A549 (cell line): ENCODE results near the gene FSTL4. TPM values are rescaled to one million over a fixed set of nuclear protein-coding genes. Genes with fewer than 3 reads are reported as not detected.

ENCODE experiments used
- ATAC-seq, 2 experiments: fragments of 200-7000 bp in 1 of 2; fragments of >200 bp in 1 of 2; cut with Nextera tagmentation in 1 of 2; cut with Tn5 transposase in 1 of 2; 3 replicates each; pipeline versions ENCODE4 v1.8.0 to v1.9.1; 2018 to 2020; ENCODE audit warnings: mild to moderate bottlenecking in 1 of 2, moderate library complexity in 1 of 2
- CTCF ChIA-PET: fragments of 300-600 bp; sonication (Branson Sonifier 250); formaldehyde crosslinking; extraction: SDS; loops from one replicate; lab custom pipeline; 2021; ENCODE audit warnings: antibody characterized with exemption, inconsistent platforms; lab: Yijun Ruan, JAX
- POLR2A ChIA-PET: fragments of 350-600 bp; formaldehyde crosslinking; extraction: SDS; loops from one replicate; lab custom pipeline; 2021; ENCODE audit warnings: antibody characterized with exemption, inconsistent platforms; lab: Yijun Ruan, JAX
- DNase-seq, 2 experiments: peaks; one replicate each; pipeline versions ENCODE4 v3.0.0 to v3.0.0-alpha.2; 2011 to 2016; ENCODE audit warnings: low read depth in 1 of 2, low spot score in 1 of 2
- FAIRE-seq: peaks from 2 replicates; lab custom pipeline; 2011; peaks lifted over from hg19 to GRCh38; lab: Jason Lieb, UNC
- H3K27ac ChIP-seq, 2 experiments: fragments of >200 bp; sonication (Bioruptor Twin); formaldehyde crosslinking; 3 replicates each; pipeline ENCODE4 v1.5.1; 2016 to 2017
- H3K4me1 ChIP-seq: fragments of >200 bp; sonication (Bioruptor Twin); formaldehyde crosslinking; 3 replicates; pipeline ENCODE4 v1.6.1; 2016
- H3K4me2 ChIP-seq: fragments of >200 bp; sonication (Bioruptor Twin); formaldehyde crosslinking; 3 replicates; pipeline ENCODE4 v1.6.1; 2016
- H3K4me3 ChIP-seq: fragments of >200 bp; sonication (Bioruptor Twin); formaldehyde crosslinking; 3 replicates; pipeline ENCODE4 v1.5.1; 2016
- H3K9me3 ChIP-seq: fragments of >200 bp; sonication (Bioruptor Twin); formaldehyde crosslinking; 3 replicates; pipeline ENCODE4 v1.6.1; 2016
- CBX2 ChIP-seq: fragments of 200-600 bp; sonication (generic); IDR thresholded peaks from 2 replicates; pipeline ENCODE4 v1.6.1; 2016; ENCODE audit warnings: low read depth, mild to moderate bottlenecking, borderline replicate concordance
- CBX8 ChIP-seq: fragments of 200-600 bp; sonication (generic); IDR thresholded peaks from 2 replicates; pipeline ENCODE4 v1.6.1; 2016
- CEBPB ChIP-seq, 2 experiments: fragments of >200 bp in 1 of 2; sonication (Bioruptor Twin) in 1 of 2; formaldehyde crosslinking in 1 of 2; IDR thresholded peaks; 2 replicates each; pipeline ENCODE4 v1.6.1; 2012 to 2016
- CHD4 ChIP-seq: fragments of 200-600 bp; sonication (generic); IDR thresholded peaks from 2 replicates; pipeline ENCODE4 v1.6.1; 2016; ENCODE audit warnings: antibody characterized with exemption, mild to moderate bottlenecking, borderline replicate concordance
- HMGXB4 ChIP-seq: fragments of 250-450 bp; sonication (Bioruptor Pico); IDR thresholded peaks from 2 replicates; pipeline ENCODE4 v1.5.0; 2021; ENCODE audit warnings: mild to moderate bottlenecking, moderate library complexity, borderline replicate concordance
- HOXB13 ChIP-seq: fragments of 250-450 bp; sonication (Bioruptor Pico); IDR thresholded peaks from 2 replicates; pipeline ENCODE4 v1.5.0; 2020; ENCODE audit warnings: low read depth, mild to moderate bottlenecking, moderate library complexity
- MAX ChIP-seq: IDR thresholded peaks from 2 replicates; pipeline ENCODE4 v1.6.1; 2012
- MAZ ChIP-seq: fragments of 150-350 bp; IDR thresholded peaks from 2 replicates; pipeline ENCODE4 v1.6.1; 2014; ENCODE audit warnings: antibody characterized with exemption, low read depth, low read length, borderline replicate concordance
- MYC ChIP-seq: IDR thresholded peaks from 2 replicates; pipeline ENCODE4 v1.6.1; 2012; ENCODE audit warnings: mild to moderate bottlenecking, inconsistent platforms, low read length, improper control_type of control experiment, borderline replicate concordance
- NR3C1 ChIP-seq: fragments of >200 bp; sonication (Bioruptor Twin); formaldehyde crosslinking; IDR thresholded peaks from 3 replicates; pipeline ENCODE4 v1.6.1; 2017
- POLR2A ChIP-seq: IDR thresholded peaks from 2 replicates; pipeline ENCODE4 v1.6.1; 2012; ENCODE audit warnings: mild to moderate bottlenecking, low read length
- POLR2AphosphoS2 ChIP-seq: conservative IDR thresholded peaks from 2 replicates; pipeline ENCODE4 v1.6.1; 2012; ENCODE audit warnings: low read length, improper control_type of control experiment, inconsistent platforms
- RARB ChIP-seq: fragments of 250-450 bp; sonication (Bioruptor Pico); IDR thresholded peaks from 2 replicates; pipeline ENCODE4 v1.8.0; 2021; ENCODE audit warnings: mild to moderate bottlenecking, moderate library complexity
- ZC3H11A ChIP-seq: fragments of 450-650 bp; IDR thresholded peaks from 2 replicates; pipeline ENCODE4 v1.6.1; 2014; ENCODE audit warnings: antibody characterized with exemption, mild to moderate bottlenecking
- ZFP36 ChIP-seq: fragments of 450-650 bp; IDR thresholded peaks from 2 replicates; pipeline ENCODE4 v1.6.1; 2014; ENCODE audit warnings: borderline replicate concordance; ENCODE audit not compliant: partially characterized antibody
- ZNF302 ChIP-seq: fragments of 250-450 bp; sonication (Bioruptor Pico); IDR thresholded peaks from 2 replicates; pipeline ENCODE4 v1.9.0; 2021; ENCODE audit warnings: inconsistent platforms, mild to moderate bottlenecking, moderate library complexity
- WGBS: methylation state at CpG from one replicate; pipeline ENCODE4 v1.1.6; 2017; ENCODE audit errors: missing lambda C conversion rate; 5-methylcytosine and 5-hydroxymethylcytosine counted together
- polyA plus RNA-seq, 4 experiments: library from polyadenylated mRNA; depleted of rRNA in 3 of 4; stranded (reverse); fragments of >200 nt; fragmentation: RNase III in 1 of 4; extraction: RNeasy Plus Mini Kit Qiagen cat#74134 plus additional on column Dnase treatment in 1 of 4; gene quantifications; 2 replicates in 3 of 4; 3 replicates in 1 of 4; pipeline ENCODE4 v1.2.3, GENCODE V29; 2011 to 2017
- TF ChIP-seq, protein P1 (sequence below): fragments of 200-600 bp; sonication (generic); IDR thresholded peaks from 2 replicates; pipeline ENCODE4 v1.6.1; 2016; ENCODE audit warnings: antibody characterized with exemption, mild to moderate bottlenecking, moderate library complexity
- TF ChIP-seq, protein P2 (sequence below): fragments of >200 bp; sonication (Bioruptor Twin); formaldehyde crosslinking; IDR thresholded peaks from 2 replicates; pipeline ENCODE4 v1.6.1; 2016
- TF ChIP-seq, protein P3 (sequence below): fragments of 450-650 bp; IDR thresholded peaks from 2 replicates; pipeline ENCODE4 v1.6.1; 2014; ENCODE audit warnings: antibody characterized with exemption

The FSTL4 gene
- polyA plus RNA-seq, 2 of the 4 experiments (the other 2 are of a cell fraction), result 1.6 to 1.8 TPM

GRCh38 chr5:133459474-133460160 is 152.7 kb downstream of the FSTL4 start:
- Histone ChIP-seq H3K4me2 (no peak overlapping the region), H3K27ac (no peak overlapping the region), H3K4me3 (no peak overlapping the region), H3K4me1 (peaks cover 10% of the 10 kb centered on the region; the same call in 2 of the 3 replicates), H3K9me3 (no peaks in the 10 kb centered on the region)
- ChIA-PET POLR2A (no interaction called here), CTCF (interaction anchor here (0.9 to 2.3 kb wide), 4 partner anchors 26 to 53 kb away, joined by 4 to 11 read pairs (median 6); no protein-coding TSS in a partner anchor)
- no peak for FAIRE-seq
- DNase-seq, result no peak
- TF ChIP-seq CHD4, result no peak
- TF ChIP-seq MAZ, result no peak
- WGBS, result 89% methylated on average over 7 of the region's 7 CpGs
- no peak; a peak in 1 of 6 replicates for ATAC-seq

GRCh38 chr5:133458435-133458834 is 153.9 kb downstream of the FSTL4 start:
- Histone ChIP-seq H3K4me2 (no peak overlapping the region), H3K4me3 (no peak overlapping the region), H3K9me3 (no peaks in the 10 kb centered on the region), H3K4me1 (peaks cover 10% of the 10 kb centered on the region; the same call in 2 of the 3 replicates), H3K27ac (no peak overlapping the region)
- ChIA-PET POLR2A (no interaction called here), CTCF (interaction anchor here (1.5 to 3.7 kb wide), 2 partner anchors 24 to 35 kb away, joined by 6 to 13 read pairs; no protein-coding TSS in a partner anchor)
- no peak for DNase-seq
- ATAC-seq, result no peak
- no peak for FAIRE-seq
- TF ChIP-seq HOXB13 (CRISPR knock-in tag) (no peak), ZFP36 (no peak), POLR2A (no peak), RARB (no peak), NR3C1 (no peak), CBX8 (no peak), MYC (no peak), MAX (no peak), HMGXB4 (CRISPR knock-in tag) (no peak), ZNF302 (no peak), CBX2 (no peak), CEBPB (IDR thresholded peaks at IDR 0.05) (no peak), POLR2AphosphoS2 (no peak), ZC3H11A (no peak)
- TF ChIP-seq, protein P1, sequence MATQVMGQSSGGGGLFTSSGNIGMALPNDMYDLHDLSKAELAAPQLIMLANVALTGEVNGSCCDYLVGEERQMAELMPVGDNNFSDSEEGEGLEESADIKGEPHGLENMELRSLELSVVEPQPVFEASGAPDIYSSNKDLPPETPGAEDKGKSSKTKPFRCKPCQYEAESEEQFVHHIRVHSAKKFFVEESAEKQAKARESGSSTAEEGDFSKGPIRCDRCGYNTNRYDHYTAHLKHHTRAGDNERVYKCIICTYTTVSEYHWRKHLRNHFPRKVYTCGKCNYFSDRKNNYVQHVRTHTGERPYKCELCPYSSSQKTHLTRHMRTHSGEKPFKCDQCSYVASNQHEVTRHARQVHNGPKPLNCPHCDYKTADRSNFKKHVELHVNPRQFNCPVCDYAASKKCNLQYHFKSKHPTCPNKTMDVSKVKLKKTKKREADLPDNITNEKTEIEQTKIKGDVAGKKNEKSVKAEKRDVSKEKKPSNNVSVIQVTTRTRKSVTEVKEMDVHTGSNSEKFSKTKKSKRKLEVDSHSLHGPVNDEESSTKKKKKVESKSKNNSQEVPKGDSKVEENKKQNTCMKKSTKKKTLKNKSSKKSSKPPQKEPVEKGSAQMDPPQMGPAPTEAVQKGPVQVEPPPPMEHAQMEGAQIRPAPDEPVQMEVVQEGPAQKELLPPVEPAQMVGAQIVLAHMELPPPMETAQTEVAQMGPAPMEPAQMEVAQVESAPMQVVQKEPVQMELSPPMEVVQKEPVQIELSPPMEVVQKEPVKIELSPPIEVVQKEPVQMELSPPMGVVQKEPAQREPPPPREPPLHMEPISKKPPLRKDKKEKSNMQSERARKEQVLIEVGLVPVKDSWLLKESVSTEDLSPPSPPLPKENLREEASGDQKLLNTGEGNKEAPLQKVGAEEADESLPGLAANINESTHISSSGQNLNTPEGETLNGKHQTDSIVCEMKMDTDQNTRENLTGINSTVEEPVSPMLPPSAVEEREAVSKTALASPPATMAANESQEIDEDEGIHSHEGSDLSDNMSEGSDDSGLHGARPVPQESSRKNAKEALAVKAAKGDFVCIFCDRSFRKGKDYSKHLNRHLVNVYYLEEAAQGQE, result no peak
- TF ChIP-seq, protein P2, sequence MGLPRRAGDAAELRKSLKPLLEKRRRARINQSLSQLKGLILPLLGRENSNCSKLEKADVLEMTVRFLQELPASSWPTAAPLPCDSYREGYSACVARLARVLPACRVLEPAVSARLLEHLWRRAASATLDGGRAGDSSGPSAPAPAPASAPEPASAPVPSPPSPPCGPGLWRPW, result no peak
- TF ChIP-seq, protein P3, sequence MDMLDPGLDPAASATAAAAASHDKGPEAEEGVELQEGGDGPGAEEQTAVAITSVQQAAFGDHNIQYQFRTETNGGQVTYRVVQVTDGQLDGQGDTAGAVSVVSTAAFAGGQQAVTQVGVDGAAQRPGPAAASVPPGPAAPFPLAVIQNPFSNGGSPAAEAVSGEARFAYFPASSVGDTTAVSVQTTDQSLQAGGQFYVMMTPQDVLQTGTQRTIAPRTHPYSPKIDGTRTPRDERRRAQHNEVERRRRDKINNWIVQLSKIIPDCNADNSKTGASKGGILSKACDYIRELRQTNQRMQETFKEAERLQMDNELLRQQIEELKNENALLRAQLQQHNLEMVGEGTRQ, result no peak
- 61% methylated on average over 2 of the region's 2 CpGs for WGBS
